Prostate gland (tissue), 2 donors: ENCODE data around the gene GALNT2.

Source experiments
- POLR2A ChIP-seq: fragments of 450-650 bp; IDR thresholded peaks from one replicate; pipeline ENCODE4 v1.6.1; 2016; ENCODE audit warnings: antibody characterized with exemption, mild to moderate bottlenecking
- POLR2AphosphoS5 ChIP-seq: sonication (generic); formaldehyde crosslinking; IDR thresholded peaks from one replicate; pipeline ENCODE4 v1.6.1; 2017; ENCODE audit warnings: antibody characterized with exemption
- TF ChIP-seq, protein P1 (sequence below), 4 experiments: fragments of 200-600 bp in 2 of 4; fragments of 450-650 bp in 2 of 4; sonication (generic) in 2 of 4; IDR thresholded peaks; 1 replicate in 3 of 4; 2 replicates in 1 of 4; pipeline ENCODE4 v1.5.1; 2016 to 2019; ENCODE audit warnings: antibody characterized with exemption in 4 of 4, mild to moderate bottlenecking in 2 of 4, moderate library complexity in 2 of 4

DNA sequence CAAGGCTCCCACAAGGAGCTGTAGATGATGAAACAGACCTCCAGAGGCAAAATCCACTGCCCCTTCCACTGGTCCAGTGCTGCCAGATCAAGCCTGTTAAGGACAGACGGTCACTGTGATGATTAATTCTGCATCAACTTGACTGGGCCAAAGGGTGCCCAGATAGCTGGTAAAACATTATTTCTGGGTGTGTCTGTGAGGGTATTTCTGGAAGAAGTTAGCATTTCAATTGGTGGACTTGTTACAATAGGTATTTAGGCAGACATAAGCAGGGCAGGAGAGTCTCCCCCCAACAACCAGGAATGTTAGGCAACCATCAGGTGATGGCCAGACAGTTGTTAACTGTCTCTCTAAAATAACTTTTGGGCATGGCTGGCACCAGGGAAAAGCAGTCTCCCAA is 40.9 kb upstream of the GALNT2 start:
- TF ChIP-seq, protein P1, sequence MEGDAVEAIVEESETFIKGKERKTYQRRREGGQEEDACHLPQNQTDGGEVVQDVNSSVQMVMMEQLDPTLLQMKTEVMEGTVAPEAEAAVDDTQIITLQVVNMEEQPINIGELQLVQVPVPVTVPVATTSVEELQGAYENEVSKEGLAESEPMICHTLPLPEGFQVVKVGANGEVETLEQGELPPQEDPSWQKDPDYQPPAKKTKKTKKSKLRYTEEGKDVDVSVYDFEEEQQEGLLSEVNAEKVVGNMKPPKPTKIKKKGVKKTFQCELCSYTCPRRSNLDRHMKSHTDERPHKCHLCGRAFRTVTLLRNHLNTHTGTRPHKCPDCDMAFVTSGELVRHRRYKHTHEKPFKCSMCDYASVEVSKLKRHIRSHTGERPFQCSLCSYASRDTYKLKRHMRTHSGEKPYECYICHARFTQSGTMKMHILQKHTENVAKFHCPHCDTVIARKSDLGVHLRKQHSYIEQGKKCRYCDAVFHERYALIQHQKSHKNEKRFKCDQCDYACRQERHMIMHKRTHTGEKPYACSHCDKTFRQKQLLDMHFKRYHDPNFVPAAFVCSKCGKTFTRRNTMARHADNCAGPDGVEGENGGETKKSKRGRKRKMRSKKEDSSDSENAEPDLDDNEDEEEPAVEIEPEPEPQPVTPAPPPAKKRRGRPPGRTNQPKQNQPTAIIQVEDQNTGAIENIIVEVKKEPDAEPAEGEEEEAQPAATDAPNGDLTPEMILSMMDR (IDR thresholded peaks at IDR 0.05): no peak
- no peak for TF ChIP-seq POLR2AphosphoS5
- no peak for TF ChIP-seq POLR2A
